Skeletal muscle cell (primary cell): ENCODE data around the gene RABEP1.

Experiments
- DNase-seq: peaks from one replicate; pipeline ENCODE4 v3.0.0-alpha.2; 2010; ENCODE audit warnings: low read depth
- H3K4me3 ChIP-seq: 2 replicates; pipeline ENCODE4 v1.5.1; 2011; ENCODE audit warnings: low read depth, mild to moderate bottlenecking, control low read depth, low read length, moderate library complexity

The RABEP1 gene

DNA sequence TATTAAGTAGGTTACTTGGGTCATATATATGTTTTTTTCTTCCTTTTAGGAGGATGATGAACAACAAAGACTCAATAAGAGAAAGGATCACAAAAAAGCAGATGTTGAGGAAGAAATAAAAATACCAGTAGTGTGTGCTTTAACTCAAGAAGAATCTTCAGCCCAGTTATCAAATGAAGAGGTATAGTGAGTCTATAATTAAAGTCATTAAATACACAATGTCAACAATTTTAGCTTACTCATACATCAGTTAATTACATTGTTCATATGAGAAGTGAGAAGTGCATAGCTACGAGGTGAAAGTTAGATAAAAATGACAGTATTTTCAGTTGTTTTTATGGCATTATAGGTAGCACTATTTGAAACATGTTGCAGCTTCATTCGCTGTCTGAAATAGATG, 72.2 kb downstream of the RABEP1 start:
- DNase-seq: no peak
- H3K4me3 ChIP-seq: no peak overlapping the region

DNA sequence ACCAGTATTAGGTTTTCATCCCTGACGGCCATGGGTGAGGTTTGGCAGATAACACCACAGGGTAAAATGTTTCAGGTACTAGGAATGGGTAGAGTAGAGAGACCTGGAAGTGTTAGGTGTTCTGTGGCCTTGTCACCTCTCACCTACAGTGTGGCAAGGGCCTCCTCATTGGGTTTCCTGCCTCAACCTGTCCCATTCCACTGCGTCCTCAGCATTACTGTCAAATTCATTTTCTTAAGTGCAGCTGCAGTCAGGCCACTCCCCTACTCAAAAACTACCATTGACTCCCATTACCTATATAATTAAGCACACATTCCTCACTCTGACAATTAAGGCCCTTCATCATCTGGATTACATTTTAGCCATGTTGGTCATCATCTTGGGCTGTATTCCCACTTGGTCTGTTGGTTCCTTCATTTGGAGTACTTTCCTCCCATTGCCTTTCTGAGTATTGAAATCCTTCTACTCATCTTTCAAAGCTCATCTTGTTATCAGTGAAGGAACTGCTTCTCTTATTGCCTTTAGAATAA, 72.9 kb downstream of the RABEP1 start:
- DNase-seq: no peak
- no peak overlapping the region for H3K4me3 ChIP-seq

DNA sequence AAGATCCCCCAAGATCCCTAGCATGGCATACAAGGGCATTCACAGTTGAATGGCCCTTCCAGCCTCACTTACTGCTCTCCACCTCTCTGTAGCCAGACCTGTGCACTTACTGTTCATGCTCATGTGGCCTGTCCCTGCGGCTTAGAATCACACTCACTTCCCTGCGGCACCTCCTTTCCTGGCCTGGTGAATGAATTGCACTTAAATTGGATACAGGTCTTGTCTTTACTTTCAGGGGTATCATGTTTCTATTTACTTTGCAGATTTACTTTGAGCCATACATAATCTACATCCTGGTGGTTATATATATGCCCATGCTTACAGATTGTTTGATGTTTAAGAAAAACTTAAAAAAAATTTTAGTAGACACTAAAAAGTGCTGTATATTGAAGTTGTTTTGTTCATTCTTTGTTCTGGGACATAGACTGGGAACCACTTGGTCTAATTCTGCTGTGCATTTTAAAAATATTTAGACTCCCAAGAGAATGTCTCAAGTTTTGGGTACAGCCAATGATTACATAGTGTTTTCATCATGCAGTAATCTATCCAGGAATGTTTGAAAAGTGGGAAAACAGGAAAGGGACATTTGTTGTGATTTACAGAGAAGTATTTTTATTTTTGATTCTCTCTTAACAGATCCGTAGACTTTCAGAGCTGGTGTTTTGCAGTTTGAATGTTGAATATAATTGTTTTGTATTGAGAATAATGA, 73.5 kb downstream of the RABEP1 start:
- H3K4me3 ChIP-seq: no peak overlapping the region
- DNase-seq: no peak

DNA sequence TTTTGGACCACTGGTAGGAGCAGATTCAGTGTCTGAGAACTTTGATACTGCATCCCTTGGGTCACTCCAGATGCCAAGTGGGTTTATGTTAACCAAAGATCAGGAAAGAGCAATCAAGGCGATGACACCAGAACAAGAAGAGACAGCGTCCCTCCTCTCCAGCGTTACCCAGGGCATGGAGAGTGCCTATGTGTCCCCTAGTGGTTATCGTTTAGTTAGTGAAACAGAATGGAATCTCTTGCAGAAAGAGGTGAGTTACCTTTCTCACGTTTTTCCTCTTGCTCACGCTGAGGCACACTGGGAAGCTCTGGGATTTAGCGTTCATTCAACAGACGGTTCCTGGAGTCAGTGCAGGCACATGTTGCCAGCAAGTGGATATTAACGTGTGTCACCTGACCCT, 79.3 kb downstream of the RABEP1 start:
- no peak for DNase-seq
- H3K4me3 ChIP-seq: no peak overlapping the region

DNA sequence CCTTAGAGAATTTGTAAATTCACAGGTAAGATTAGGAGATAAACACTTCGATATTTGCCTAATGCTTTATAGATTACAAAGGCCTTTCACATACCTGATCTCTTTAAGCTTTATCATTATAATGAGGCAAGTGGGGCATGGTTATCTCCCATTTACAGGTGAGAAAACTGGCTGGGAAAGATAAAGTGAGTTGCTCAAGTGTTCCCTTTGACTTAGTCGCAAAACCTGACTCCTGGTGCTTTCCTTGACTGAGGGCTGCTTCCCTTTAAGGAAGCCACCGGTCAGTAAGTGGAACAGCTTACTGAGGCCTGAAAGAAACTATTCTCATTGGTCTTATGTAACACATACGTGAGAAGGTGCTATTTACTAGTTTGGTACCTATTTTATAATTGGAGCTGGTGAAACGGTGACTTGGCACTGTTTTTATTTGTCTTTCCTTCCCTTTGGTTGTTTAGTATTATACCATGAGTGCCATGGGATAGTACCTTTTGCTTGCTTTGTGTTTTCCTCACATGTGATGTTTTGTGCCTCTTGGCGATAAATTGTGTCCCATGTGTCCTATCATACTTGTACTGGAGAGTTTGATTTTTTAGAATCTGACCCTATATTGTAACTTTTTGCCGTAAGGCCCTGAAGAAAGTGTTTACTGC, 80.2 kb downstream of the RABEP1 start:
- DNase-seq: no peak
- no peak overlapping the region for H3K4me3 ChIP-seq

DNA sequence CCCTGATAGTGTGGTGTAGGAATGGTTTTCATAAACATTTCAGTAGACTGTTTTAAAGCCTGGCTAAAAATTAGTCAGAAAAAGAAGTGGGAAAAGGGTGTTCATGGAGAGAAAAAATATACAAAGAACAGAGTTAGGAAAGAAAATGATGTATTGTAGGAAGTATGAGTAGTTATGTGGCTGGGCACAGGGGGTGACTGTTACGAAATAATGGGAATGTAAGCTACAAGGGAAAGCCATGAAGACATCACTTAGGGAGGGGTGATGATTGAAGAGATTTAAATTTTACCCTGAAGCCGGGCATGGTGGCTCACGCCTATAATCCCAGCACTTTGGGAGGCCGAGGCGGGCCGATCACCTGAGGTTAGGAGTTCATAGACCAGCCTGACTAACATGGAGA, 82.1 kb downstream of the RABEP1 start:
- no peak overlapping the region for H3K4me3 ChIP-seq
- DNase-seq: peak; percentile 52

DNA sequence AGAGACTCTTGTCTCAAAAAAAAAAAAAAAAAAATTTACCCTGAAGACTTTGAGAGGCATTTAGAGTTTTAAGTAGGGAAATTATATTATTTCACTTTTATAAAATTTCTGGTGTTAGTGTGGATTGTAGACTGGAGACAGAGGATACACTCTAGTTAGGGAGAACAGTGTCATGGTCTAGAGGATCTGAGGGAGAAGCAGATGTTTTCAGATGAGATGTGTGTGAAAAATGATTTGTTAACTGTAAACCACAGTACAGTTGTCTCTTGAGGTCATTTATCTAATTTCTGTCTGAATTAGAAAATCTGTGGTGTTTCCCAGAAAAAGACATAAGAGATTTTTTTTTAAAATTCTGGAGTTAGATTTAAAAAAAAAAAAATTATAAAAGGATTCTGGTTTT, 82.6 kb downstream of the RABEP1 start:
- DNase-seq: no peak
- H3K4me3 ChIP-seq: no peak overlapping the region

DNA sequence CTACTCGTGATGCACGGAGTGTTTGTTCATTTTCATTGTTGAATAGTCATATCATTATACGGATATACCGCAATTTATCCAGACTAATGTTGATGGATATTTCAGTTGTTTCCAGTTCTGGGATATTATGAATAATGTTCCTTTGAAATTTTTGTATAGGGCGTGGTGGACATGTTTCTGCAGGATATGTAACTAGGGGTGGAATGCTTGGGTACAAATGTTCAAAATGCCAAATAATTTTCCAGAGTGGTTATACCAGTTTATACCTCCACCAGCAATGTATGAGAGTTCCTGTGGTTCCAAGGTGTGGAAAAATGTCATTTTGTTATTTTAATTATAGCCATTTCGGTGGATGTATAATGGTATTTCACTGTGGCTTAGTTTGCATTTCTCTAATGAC, 83.7 kb downstream of the RABEP1 start:
- H3K4me3 ChIP-seq: no peak overlapping the region
- no peak for DNase-seq

DNA sequence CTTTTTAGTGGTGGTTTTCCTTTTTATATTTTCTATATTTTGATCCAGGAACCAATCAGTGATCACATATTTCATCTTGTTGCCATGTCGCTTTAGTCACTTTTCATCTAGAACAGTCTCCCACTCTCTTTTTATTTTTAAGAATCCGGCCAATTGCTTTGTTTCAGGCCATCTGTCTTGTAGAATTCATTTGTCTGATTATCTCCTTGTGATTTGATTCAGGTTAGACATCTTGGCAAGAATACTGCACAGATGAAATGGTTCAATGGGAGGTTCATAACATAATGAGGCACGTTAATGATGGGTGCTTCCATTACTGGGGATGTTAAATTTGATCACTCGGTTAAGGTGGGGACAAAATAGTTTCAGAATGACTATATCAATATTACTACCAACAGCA, 88.3 kb downstream of the RABEP1 start:
- no peak for DNase-seq
- no peak overlapping the region for H3K4me3 ChIP-seq

DNA sequence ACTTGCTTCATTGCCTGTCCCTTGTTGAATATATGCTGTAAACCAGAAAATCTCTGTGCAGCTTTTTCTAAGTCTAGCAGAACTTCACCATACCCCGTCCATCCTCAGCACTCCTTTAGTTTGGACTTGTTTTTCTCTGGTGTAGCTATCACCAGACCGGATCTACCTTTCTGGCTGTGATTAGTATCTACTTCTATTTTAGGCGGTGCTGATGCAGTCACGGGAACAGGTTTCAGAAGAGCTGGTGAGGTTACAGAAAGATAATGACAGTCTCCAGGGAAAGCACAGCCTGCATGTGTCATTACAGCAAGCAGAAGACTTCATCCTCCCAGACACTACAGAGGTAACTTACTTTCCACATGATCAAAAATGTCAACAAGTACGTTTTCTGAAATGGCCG, 91.0 kb downstream of the RABEP1 start:
- no peak for DNase-seq
- no peak overlapping the region for H3K4me3 ChIP-seq

DNA sequence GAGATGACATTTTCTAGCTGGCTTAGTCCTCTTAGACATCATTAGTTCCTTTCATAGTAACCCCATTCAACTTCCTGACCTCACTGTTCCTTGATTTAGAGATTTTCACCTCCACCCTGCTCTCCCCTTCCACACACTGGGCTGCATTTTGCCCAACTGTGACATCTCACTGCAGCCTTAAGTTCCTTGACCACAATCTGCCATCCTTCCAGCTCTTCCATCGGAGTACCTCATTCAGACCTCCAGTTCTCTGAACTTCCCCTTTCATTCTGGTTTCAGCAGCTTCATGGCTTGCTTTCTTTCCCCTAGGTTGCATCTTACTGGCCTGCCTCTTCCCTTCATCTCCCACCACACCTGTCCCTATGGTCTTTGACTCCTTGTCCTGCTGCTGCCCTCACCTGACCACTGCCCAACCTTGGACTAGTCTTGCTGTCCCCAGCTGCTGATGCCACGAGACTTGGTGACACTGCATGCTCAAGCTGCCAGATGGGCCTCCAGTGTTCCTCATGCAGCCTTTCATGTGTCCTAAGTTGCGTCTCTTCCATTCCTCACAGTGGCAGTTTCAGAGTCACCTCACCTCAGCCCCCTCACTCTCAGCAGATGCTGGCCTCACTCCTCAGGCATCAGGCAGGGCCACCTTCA, 96.6 kb downstream of the RABEP1 start:
- no peak for DNase-seq
- H3K4me3 ChIP-seq: no peak overlapping the region

DNA sequence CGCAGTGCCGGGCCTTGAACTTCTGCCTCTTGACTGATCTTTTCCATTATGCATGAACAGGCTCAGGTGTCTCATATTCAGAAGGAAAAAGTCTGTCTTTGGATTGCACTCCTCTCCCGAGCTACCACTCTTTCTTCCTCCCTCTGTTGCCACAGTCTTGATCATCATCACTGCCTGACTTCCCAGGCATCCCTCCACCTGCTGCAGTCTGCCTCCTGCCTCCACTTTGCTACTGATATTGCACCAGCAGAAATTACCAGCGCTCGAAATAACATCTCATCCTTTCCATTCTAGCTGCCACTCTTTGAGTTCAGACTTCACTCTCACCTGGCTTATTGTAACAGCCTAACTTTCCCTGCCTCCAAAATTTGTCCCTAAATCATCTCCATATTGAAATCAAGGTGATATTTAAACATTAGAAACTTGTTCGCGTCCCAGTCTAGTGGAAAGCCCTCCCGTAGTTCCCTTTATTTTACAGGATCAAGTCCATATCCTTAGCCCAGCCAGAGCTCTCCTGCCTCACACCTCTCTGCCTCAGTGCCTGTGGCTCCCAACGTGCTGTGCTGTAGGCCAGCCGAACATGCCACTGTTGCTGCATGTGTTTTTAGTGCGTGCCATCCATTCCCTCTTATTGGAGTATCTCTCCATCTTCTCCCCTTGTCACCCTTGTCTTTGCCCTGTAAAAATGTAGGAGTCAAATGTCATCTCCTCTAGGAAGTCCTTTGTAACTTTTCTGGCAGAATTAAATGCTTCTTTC, 97.4 kb downstream of the RABEP1 start:
- no peak overlapping the region for H3K4me3 ChIP-seq
- DNase-seq: no peak

DNA sequence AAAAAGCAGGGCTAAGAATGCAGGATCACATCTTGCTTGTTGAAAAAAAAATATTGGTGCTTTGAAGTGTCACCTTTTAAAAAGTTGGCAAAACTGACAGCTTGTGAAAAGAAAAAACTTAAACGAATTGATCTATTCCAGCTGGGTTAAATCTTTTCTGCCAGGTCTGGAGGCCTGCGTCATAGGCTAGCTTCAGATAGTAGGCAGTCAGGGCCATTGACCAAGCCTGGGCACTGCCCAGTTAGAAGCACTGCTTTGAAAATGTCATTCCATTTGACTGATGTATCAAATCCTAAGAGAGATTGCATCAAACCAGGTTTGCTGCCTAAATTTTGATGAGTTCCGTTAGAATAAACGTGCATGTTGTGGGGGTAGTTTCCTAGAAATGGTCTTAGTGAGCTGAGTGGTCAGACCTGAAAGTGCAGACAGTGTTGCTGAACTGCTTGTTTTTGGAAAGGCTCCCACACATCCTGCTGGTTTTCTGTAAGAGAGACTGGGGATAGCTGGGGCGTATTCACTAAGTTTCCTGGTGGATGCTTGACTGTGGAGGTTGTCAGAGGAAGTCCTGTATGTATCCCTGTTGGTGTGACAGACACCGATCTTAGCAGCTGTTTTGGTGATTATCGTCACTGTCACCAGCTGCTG, 98.5 kb downstream of the RABEP1 start:
- no peak overlapping the region for H3K4me3 ChIP-seq
- no peak for DNase-seq

DNA sequence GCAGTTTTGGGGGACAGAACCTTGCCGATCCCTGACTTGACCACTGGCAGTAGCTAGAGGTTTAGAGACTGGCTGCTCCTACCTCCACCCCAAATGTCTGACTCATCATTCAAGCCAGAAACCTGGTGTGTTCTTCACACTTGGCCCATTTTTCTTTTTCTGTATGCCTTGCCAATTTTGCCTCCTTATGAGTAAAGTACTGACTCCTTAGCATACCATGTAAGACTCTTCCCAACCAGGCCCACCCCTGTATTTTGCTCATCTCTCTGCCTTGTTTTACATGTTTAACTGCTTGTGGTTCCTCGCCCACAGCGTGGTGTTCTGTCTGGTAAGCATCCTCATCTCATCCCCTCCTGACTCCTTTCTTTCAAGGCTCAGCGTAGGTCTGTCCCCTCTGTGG, 99.5 kb downstream of the RABEP1 start:
- no peak overlapping the region for H3K4me3 ChIP-seq
- peak; percentile 9 for DNase-seq

DNA sequence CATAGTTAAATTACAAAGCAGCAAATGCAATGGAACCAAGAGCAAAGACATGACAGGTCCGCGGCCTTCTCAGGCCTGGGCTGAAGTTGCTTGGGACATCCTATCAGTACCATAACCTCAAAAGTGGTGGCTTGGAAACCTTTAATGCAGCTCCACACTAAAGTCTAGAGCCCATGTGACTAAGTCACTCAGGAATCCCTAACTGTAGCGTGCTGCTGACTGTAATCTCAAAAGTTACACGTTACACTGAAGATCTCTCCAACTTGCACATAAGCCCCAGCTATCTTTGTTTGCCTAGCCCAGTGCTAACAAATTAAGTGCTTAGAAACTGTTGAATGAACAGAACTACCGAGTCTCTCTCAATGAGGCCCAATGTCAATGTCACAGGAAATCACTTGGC, 109.6 kb downstream of the RABEP1 start:
- no peak overlapping the region for H3K4me3 ChIP-seq
- DNase-seq: no peak

DNA sequence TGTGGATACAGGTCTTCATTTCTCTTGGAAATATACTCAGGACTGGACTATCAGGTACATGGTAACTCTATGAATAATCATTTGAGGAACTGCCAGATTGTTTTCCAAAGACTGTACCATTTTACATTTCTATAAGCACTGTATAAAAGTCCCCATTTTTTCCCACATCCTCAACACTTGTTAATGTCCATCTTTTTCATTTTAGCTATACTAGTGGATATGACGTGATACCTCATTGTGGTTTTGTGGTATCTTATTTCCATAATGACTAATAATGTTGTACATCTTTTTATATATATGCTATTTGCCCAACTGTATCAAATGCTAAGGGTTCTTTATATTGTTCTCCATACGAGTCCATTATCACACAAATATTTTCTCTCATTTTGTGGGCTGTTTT, 114.5 kb downstream of the RABEP1 start:
- DNase-seq: no peak
- H3K4me3 ChIP-seq: no peak overlapping the region

DNA sequence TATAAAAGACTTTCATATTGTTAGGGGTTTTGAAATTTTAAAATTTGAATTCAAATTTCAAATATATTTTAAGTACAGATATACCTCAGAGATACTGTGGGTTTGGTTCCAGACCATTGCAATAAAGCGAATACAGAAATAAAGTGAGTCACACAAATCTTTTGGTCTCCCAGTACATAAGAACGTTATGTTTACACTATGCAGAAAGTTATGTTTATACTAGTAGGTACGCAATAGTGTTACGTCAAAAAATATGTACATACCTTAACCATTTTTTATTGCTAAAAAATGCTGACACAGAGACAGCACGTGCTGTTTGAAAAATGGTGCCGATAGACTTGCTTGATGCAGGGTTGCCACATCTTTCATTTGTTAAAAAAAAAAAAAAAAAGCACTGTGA, 117.7 kb downstream of the RABEP1 start:
- H3K4me3 ChIP-seq: no peak overlapping the region
- DNase-seq: no peak

DNA sequence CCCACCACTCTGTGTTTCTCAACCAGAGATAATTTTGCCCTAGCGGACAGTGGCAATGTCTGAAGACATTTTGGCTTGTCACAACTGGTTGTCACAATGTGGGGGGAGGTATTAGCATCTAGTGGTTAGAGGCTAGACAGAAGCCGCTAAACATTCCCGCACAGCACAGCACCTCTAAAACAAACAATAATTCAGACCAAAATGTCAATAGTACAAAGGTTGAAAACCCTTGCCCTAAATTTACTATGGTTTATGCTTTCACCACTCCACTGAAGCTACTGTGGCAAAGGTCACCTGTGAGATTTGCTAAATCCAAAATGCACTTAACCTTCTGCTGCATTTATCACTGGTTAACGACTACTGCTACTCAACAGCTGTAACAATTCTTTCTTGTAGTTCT, 123.3 kb downstream of the RABEP1 start:
- no peak overlapping the region for H3K4me3 ChIP-seq
- DNase-seq: no peak

DNA sequence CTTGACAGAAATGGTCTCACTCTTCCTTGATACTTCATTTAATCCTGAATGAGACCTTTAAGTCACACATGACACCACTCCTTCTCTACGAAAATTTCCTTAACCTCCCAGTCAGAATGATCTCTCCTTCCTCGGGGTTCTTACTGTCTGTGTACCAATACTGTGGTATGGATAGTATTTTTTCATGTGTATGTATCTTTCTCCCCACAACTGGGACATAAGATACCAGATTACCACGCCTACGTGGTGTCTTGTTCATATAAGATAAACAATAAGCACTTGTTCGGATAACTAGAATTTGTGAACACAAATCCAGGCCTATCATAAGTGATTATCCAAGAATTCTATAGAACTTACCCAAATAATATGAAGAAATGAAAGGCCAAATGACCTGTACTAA, 126.1 kb downstream of the RABEP1 start:
- DNase-seq: no peak
- H3K4me3 ChIP-seq: no peak overlapping the region
